ENCODE data around the gene GRIP2.

DNA sequence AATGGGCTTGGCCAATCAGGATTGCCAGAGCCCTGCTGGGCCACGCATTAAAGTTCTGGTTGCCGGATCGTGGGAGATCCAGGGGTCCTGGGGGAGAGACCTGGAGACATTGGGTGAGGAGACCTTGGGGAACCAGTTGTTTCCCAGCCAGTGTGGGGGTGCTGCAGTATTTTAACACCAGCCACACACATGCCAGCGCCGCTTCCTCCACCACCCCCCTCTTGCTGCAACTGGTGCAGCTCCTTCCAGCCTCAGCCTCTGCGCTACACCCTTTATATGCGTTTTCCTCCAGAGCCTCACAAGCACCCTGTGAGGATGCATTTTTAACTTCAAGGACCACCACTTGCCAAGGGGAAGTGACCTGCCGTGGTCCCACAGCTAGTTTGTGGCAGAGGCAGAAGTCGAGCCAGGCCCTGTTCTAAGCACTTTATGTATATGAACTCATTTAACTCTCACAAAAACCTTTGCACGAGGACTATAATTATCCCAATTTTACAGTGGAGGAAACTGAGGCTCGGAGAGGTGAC is 29.4 kb upstream of the GRIP2 start:
- TF ChIP-seq, protein P1, sequence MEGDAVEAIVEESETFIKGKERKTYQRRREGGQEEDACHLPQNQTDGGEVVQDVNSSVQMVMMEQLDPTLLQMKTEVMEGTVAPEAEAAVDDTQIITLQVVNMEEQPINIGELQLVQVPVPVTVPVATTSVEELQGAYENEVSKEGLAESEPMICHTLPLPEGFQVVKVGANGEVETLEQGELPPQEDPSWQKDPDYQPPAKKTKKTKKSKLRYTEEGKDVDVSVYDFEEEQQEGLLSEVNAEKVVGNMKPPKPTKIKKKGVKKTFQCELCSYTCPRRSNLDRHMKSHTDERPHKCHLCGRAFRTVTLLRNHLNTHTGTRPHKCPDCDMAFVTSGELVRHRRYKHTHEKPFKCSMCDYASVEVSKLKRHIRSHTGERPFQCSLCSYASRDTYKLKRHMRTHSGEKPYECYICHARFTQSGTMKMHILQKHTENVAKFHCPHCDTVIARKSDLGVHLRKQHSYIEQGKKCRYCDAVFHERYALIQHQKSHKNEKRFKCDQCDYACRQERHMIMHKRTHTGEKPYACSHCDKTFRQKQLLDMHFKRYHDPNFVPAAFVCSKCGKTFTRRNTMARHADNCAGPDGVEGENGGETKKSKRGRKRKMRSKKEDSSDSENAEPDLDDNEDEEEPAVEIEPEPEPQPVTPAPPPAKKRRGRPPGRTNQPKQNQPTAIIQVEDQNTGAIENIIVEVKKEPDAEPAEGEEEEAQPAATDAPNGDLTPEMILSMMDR (tag by site-specific recombination; IDR thresholded peaks at IDR 0.05): no peak
- no peak for TF ChIP-seq ZBTB11 (tag by site-specific recombination; conservative IDR thresholded peaks at IDR 0.05; ENCODE audit: low read depth)
